ENCODE measurements around the gene REG1B. TPM values are rescaled to one million over a fixed set of nuclear protein-coding genes. Genes with fewer than 3 reads are reported as not detected.

Gene REG1B
- total and polyA plus RNA-seq, 2 of the 4 experiments (the other 2 are of a cell fraction) = not detected

- Histone ChIP-seq H2BK120ac (ENCODE audit: low read depth, low read length) (no peak overlapping the region), H3K23ac (ENCODE audit: low read depth, low read length) (no peak overlapping the region), H3K4me3 (ENCODE audit: insufficient read depth, low read depth, low read length) (no peak overlapping the region), H4K8ac (ENCODE audit: low read depth in 2 of 2, low read length in 2 of 2) (no peak overlapping the region), H3K14ac (replicated peaks; ENCODE audit: low read depth, low read length) (no peak overlapping the region), H2AK9ac (replicated peaks; ENCODE audit: low read depth, low read length, poor library complexity) (no peak overlapping the region), H3K79me1 (ENCODE audit: low read depth in 1 of 2, low read length in 2 of 2) (no peaks in the 10 kb centered on the region), H2AFZ (replicated peaks; ENCODE audit: low read length, poor library complexity) (no peak overlapping the region), H3K4ac (ENCODE audit: low read depth, low read length) (no peak overlapping the region), H3K4me1 (ENCODE audit: control insufficient read depth, insufficient read depth, low read length) (no peaks in the 10 kb centered on the region), H4K91ac (ENCODE audit: insufficient read depth, low read depth, low read length) (no peak overlapping the region), H2AK5ac (ENCODE audit: low read depth, low read length) (no peak overlapping the region), H4K20me1 (ENCODE audit: insufficient read depth, low read length) (no peaks in the 10 kb centered on the region), H3K36me3 (ENCODE audit: control insufficient read depth, insufficient read depth, low read length) (no peaks in the 10 kb centered on the region), H3K9ac (ENCODE audit: low read depth, low read length) (no peak overlapping the region), H3K27ac (ENCODE audit: insufficient read depth, low read length) (no peak overlapping the region), H3K27me3 (ENCODE audit: control insufficient read depth, insufficient read depth, low read length) (no peaks in the 10 kb centered on the region), H2BK15ac (ENCODE audit: low read depth, low read length) (no peak overlapping the region), H3K9me1 (ENCODE audit: insufficient read depth, low read length) (no peaks in the 10 kb centered on the region), H3K56ac (ENCODE audit: extremely low read depth, insufficient read depth, low read length) (no peak overlapping the region), H3K9me3 (ENCODE audit: control insufficient read depth, insufficient read depth, low read length) (peaks cover 18% of the 10 kb centered on the region), H3K18ac (ENCODE audit: low read depth, low read length) (no peak overlapping the region), H2BK20ac (ENCODE audit: low read depth, low read length) (no peak overlapping the region), H2BK5ac (ENCODE audit: low read depth, low read length, poor library complexity, severe bottlenecking) (no peak overlapping the region), H3K4me2 (ENCODE audit: low read depth, low read length) (no peak overlapping the region), H4K5ac (ENCODE audit: low read depth, low read length) (no peak overlapping the region)
- in situ Hi-C loops (cut with MboI; ENCODE audit: low sequenced_read_pairs) = no loop called here
- intact Hi-C loops (cut with micrococcal nuclease) = no loop called here
- 0% methylated on average over 1 of the region's 1 CpG; no CpG with 5 or more reads in 1 of the 2 experiments for WGBS, 2 experiments (ENCODE audit: extremely low coverage in 2 of 2, insufficient read length in 1 of 2)
- TF ChIP-seq NFE2L2 (IDR thresholded peaks at IDR 0.05; ENCODE audit: low read depth, low read length) (no peak), POLR2A (IDR thresholded peaks at IDR 0.05; ENCODE audit: low read depth, low read length) (no peak), RFX5 (IDR thresholded peaks at IDR 0.05; ENCODE audit: low read depth, low read length) (no peak), RAD21 (IDR thresholded peaks at IDR 0.05; ENCODE audit: low read length) (no peak), FOS (IDR thresholded peaks at IDR 0.05; ENCODE audit: low read depth, low read length) (no peak), MXI1 (IDR thresholded peaks at IDR 0.05; ENCODE audit: borderline replicate concordance, low read depth, low read length) (no peak), MAZ (IDR thresholded peaks at IDR 0.05; ENCODE audit: borderline replicate concordance, low read depth, low read length) (no peak), BHLHE40 (IDR thresholded peaks at IDR 0.05; ENCODE audit: low read depth, low read length) (no peak)
- TF ChIP-seq, protein P1, sequence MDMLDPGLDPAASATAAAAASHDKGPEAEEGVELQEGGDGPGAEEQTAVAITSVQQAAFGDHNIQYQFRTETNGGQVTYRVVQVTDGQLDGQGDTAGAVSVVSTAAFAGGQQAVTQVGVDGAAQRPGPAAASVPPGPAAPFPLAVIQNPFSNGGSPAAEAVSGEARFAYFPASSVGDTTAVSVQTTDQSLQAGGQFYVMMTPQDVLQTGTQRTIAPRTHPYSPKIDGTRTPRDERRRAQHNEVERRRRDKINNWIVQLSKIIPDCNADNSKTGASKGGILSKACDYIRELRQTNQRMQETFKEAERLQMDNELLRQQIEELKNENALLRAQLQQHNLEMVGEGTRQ (IDR thresholded peaks at IDR 0.05; ENCODE audit: low read depth, low read length) = no peak
- dilution Hi-C loops (cut with HindIII; ENCODE audit: low sequenced_read_pairs, unreplicated experiment) = no loop called here
- ATAC-seq (ENCODE audit: low read depth) (no peak), DNase-seq (no peak)
- CTCF ChIA-PET = no interaction called here
- POLR2A ChIA-PET (ENCODE audit: unreplicated experiment) = no interaction called here
- no TSS peak for BruUV-seq (replicated peaks)
Observed at GRCh38 chr2:79100285-79100684, 12.5 kb upstream of the REG1B start.
